Thymus (tissue), 11 donors: ENCODE results near the gene TENM3. TPM values are rescaled to one million over a fixed set of nuclear protein-coding genes. Genes with fewer than 3 reads are reported as not detected.

Experiments used
- DNase-seq, 9 donors: peaks; one replicate each; pipeline ENCODE4 v3.0.0-alpha.2; 2013; ENCODE audit warnings: low spot score in 9 of 9, low read depth in 6 of 9, missing footprints in 1 of 9
- H3K27ac ChIP-seq, 2 donors: one replicate each; pipeline ENCODE4 v1.5.1; 2013; ENCODE audit warnings: control low read depth in 1 of 2, low read depth in 1 of 2, low read length in 1 of 2, mild to moderate bottlenecking in 1 of 2, moderate library complexity in 1 of 2
- H3K27me3 ChIP-seq, 2 donors: one replicate each; pipeline ENCODE4 v1.5.1; 2013; ENCODE audit warnings: low read length in 1 of 2; ENCODE audit not compliant: control insufficient read depth in 2 of 2, insufficient read depth in 1 of 2
- H3K36me3 ChIP-seq, 2 donors: one replicate each; pipeline ENCODE4 v1.5.1; 2013; ENCODE audit warnings: low read length in 1 of 2, mild to moderate bottlenecking in 1 of 2, moderate library complexity in 1 of 2; ENCODE audit not compliant: control insufficient read depth in 2 of 2, insufficient read depth in 2 of 2
- H3K4me1 ChIP-seq, 2 donors: one replicate each; pipeline ENCODE4 v1.5.1; 2013; ENCODE audit warnings: low read length in 2 of 2; ENCODE audit not compliant: control insufficient read depth in 2 of 2, insufficient read depth in 2 of 2
- H3K4me3 ChIP-seq, 2 donors: one replicate each; pipeline ENCODE4 v1.5.1; 2013; ENCODE audit warnings: low read length in 2 of 2, control low read depth in 1 of 2, mild to moderate bottlenecking in 1 of 2
- H3K9me3 ChIP-seq, 2 donors: one replicate each; pipeline ENCODE4 v1.5.1; 2013; ENCODE audit warnings: low read length in 1 of 2, mild to moderate bottlenecking in 1 of 2; ENCODE audit not compliant: control insufficient read depth in 2 of 2, insufficient read depth in 1 of 2
- WGBS: extraction: QIAGEN DNeasy Blood & Tissue Kit; methylation state at CpG from one replicate; pipeline ENCODE4 v1.1.7; 2013; 5-methylcytosine and 5-hydroxymethylcytosine counted together
- polyA plus RNA-seq: library from polyadenylated mRNA; stranded (reverse); fragments of 200-250 nt; gene quantifications from one replicate; pipeline ENCODE4 v1.2.3, GENCODE V29; 2013
- total RNA-seq: library from RNA; stranded (reverse); fragments of 120-200 nt; gene quantifications from one replicate; pipeline ENCODE4 v1.2.4, GENCODE V29; 2013
- donor health status: healthy.

TENM3 gene
- total and polyA plus RNA-seq, 2 donors: 2.1 to 9.5 TPM

DNA sequence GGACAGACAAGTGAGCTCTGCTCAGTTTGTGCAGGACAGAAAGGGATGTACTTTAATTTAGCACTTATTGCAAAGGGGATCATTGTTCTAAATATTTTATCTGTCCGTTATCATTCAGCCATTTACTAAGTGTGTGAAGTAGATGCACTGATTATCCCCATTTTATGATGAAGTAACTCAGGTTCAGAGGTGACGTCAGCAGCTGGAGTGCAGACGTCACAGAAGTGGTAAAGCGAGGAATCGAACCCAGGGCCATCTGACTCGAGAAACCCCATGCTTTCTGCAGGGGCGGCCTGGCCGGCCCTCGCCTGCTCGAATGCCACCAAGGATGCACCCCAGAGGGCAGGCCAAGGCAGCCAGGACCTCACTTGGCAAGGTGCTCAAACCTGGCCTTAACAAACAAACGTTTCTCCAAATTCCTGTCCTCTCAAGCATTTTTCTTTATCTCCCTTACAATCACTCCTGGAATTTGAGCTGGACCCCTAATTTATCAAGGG lies 599.0 kb downstream of the TENM3 start:
- H3K9me3 ChIP-seq: no peaks in the 10 kb centered on the region
- no peak for DNase-seq
- no peaks in the 10 kb centered on the region for H3K36me3 ChIP-seq
- H3K4me1 ChIP-seq: peaks cover 0 to 7% of the 10 kb centered on the region in 2 donors
- H3K27ac ChIP-seq: no peak overlapping the region
- no peak overlapping the region for H3K4me3 ChIP-seq
- 92% methylated on average over 11 of the region's 11 CpGs for WGBS
- H3K27me3 ChIP-seq: no peaks in the 10 kb centered on the region

- 74% methylated on average over 17 of the region's 17 CpGs for WGBS
- H3K36me3 ChIP-seq: no peaks in the 10 kb centered on the region
- no peak overlapping the region for H3K27ac ChIP-seq
- no peak for DNase-seq
- H3K9me3 ChIP-seq: no peaks in the 10 kb centered on the region
- H3K4me1 ChIP-seq: peaks cover 0 to 7% of the 10 kb centered on the region in 2 donors
- H3K27me3 ChIP-seq: no peaks in the 10 kb centered on the region
- H3K4me3 ChIP-seq: no peak overlapping the region
These were observed 599.7 kb downstream of the TENM3 start for GRCh38 chr4:182842759-182843390.

- Histone ChIP-seq H3K27me3 (no peaks in the 10 kb centered on the region), H3K27ac (no peak overlapping the region)
- WGBS: 83% methylated on average over 9 of the region's 9 CpGs
These were observed 600.7 kb downstream of the TENM3 start for GRCh38 chr4:182843808-182844325.

GRCh38 chr4:182845618-182846017 lies 602.4 kb downstream of the TENM3 start:
- DNase-seq: no peak
- WGBS: 95% methylated on average over 6 of the region's 6 CpGs
- Histone ChIP-seq H3K36me3 (no peaks in the 10 kb centered on the region), H3K4me1 (peaks cover 0 to 10% of the 10 kb centered on the region in 2 donors), H3K9me3 (no peaks in the 10 kb centered on the region), H3K4me3 (no peak overlapping the region), H3K27ac (no peak overlapping the region), H3K27me3 (no peaks in the 10 kb centered on the region)

More at GRCh38 chr4:182843808-182844325, 600.7 kb downstream of the TENM3 start:
- Histone ChIP-seq H3K4me3 (no peak overlapping the region), H3K4me1 (peaks cover 0 to 10% of the 10 kb centered on the region in 2 donors), H3K36me3 (no peaks in the 10 kb centered on the region), H3K9me3 (no peaks in the 10 kb centered on the region)
- DNase-seq: no peak

DNA sequence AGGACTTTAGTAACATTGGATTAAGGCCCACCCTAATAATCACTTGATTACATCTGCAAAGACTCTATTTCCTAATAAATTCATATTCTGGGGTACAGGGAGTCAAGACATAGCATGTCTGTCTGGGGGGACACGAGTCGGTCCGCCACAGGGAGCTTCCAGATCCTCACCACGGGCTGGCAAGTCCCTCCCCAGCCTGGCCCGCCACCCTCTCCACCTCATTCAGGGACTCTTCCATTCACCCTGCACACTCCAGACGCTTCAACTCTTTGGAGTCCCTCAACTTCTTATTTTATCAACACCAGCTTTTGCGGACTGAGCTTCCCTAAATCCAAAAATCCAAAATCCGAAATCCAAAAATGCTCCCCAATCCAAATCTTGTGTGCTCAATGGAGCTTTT lies 602.8 kb downstream of the TENM3 start:
- 95% methylated on average over 8 of the region's 8 CpGs for WGBS
- peaks cover 0 to 10% of the 10 kb centered on the region in 2 donors for H3K4me1 ChIP-seq
- H3K4me3 ChIP-seq: no peak overlapping the region
- H3K36me3 ChIP-seq: no peaks in the 10 kb centered on the region
- no peaks in the 10 kb centered on the region for H3K9me3 ChIP-seq
- H3K27ac ChIP-seq: no peak overlapping the region
- H3K27me3 ChIP-seq: no peaks in the 10 kb centered on the region
- DNase-seq: no peak

DNA sequence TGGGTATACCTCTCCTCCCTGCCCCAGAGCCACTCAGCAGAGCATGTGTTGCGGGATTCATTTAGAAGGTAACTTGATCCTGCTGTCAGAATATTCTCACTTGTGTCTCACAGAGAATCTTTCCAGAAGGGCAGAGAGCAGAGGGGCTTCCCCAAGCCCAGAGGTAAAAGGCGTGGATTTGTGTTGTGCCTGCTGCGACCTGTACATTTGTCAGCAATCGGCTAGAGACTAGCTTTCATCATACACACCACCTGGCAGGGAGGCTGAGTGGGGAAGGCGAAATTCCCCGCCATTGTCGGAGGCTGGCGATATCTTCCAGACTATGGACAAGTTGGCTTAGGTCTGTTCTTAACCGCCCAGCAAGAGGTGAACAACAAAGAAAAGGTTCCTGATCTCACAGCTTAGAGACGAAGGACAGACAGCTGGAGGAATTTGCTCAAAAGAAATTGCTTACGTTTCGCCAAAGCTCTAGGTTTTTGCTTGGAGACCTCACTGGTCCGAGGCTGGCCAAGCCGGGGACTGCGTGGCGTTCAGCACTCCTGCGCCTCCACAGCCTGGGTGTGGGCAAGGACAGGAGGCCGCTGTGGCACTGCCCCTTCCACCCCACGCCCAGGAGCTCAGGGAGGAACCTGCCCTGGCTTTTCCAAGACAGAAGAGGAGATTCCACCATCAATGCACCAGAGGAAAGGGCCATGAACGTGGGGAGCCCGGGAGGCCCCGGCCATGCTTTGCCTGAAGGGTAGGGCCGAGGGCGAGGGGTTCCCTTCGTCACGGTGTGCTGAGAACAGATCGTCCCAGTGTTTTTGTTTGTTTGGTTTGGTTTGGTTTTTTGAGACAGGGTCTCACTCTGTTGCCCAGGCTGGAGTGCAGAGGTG lies 604.6 kb downstream of the TENM3 start:
- peaks cover 0 to 10% of the 10 kb centered on the region in 2 donors for H3K4me1 ChIP-seq
- no peaks in the 10 kb centered on the region for H3K36me3 ChIP-seq
- H3K9me3 ChIP-seq: peaks cover 0 to 2% of the 10 kb centered on the region in 2 donors
- H3K27me3 ChIP-seq: no peaks in the 10 kb centered on the region
- H3K27ac ChIP-seq: peak overlapping the region in 1 of 2 donors; percentile 41
- no peak overlapping the region for H3K4me3 ChIP-seq
- DNase-seq: peak in 1 of 9 donors; percentile 29
- 95% methylated on average over 27 of the region's 27 CpGs for WGBS

- Histone ChIP-seq H3K4me3 (no peak overlapping the region), H3K4me1 (peaks cover 0 to 10% of the 10 kb centered on the region in 2 donors), H3K27me3 (no peaks in the 10 kb centered on the region), H3K27ac (no peak overlapping the region), H3K36me3 (no peaks in the 10 kb centered on the region), H3K9me3 (peaks cover 0 to 7% of the 10 kb centered on the region in 2 donors)
- WGBS: 97% methylated on average over 6 of the region's 6 CpGs
- no peak for DNase-seq
These were observed 605.5 kb downstream of the TENM3 start for GRCh38 chr4:182848685-182849084.
